Measurements from ENCODE around the gene TMCO5A. TPM values are rescaled to one million over a fixed set of nuclear protein-coding genes. Genes with fewer than 3 reads are reported as not detected.

TMCO5A gene
- total RNA-seq (2021) (not detected in 3 replicates), Bru-seq, nascent RNA (not detected)
- long read RNA-seq, experiment 1: 0 reads
- long read RNA-seq, experiment 2: 0 reads
- long read RNA-seq, experiment 3: 0 reads

DNA sequence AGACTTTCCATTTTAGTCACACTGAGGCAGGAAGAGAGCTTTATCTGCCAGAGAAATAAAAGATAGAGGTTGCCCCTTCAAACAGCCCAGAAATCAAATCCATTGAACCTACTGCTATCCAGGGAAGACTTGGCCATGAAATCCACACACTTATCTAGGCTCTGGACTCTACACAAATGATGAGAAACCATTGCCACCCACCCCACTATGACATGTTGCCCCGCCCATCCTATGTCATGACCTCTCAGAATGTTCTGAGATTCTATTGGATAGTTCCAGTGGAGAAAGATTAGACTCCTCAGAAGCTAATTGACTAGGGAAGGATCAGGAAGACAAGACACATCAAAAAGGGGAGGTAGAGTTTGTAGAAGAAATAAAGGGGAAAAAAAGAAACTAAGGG lies at the start of gene TMCO5A:
TSS of gene TMCO5A (plus strand) at position 301 of the 400 bp plus-strand sequence. CDS start 1,684 bp downstream, outside the sequence.
- no peak for TF ChIP-seq STAT6 (CRISPR knock-in tag; conservative IDR thresholded peaks at IDR 0.05; ENCODE audit: low read depth)
- no peak for TF ChIP-seq ELF4 (CRISPR knock-in tag; IDR thresholded peaks at IDR 0.05; ENCODE audit: low read depth)
- H3K27me3 Mint-ChIP-seq (ENCODE audit: low read depth): no peaks in the 10 kb centered on the region; the same call in 1 of the 2 replicates
- CTCF ChIA-PET: no interaction called here
- peaks cover 3% of the 10 kb centered on the region for H3K4me1 Mint-ChIP-seq
- H3K4me3 Mint-ChIP-seq: no peak within 1 kb of the TSS
- no peak for DNase-seq (ENCODE audit: low spot score)
- POLR2A ChIA-PET: no interaction called here
- H3K36me3 Mint-ChIP-seq: no peaks in the 10 kb centered on the region
- no peak within 1 kb of the TSS for H3K27ac Mint-ChIP-seq
- no peak for ATAC-seq
- no peaks in the 10 kb centered on the region for H3K9me3 Mint-ChIP-seq

DNA sequence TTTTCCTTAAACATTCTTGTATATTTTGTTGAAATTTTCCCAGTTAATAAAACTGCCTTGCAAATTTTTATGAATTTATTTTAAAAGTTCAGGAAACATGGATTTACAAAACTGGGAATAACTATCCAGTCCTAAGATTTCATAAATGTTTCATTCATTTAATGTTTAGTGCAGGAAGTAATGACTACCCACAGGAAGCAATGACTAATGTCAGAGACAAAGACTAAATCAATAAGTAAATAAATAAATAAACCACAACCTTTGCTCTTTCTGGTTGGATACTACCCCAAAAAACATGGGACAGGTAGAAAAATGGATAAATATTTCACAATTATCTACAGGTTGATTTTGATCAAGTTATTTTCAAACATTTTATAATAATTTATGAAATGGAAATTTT lies 48.8 kb upstream of the TMCO5A start:
- ChIA-PET CTCF (no interaction called here), POLR2A (no interaction called here)
- Mint-ChIP-seq H3K4me3 (no peak overlapping the region), H3K27me3 (ENCODE audit: low read depth) (no peaks in the 10 kb centered on the region; the same call in 1 of the 2 replicates), H3K36me3 (no peaks in the 10 kb centered on the region), H3K4me1 (no peaks in the 10 kb centered on the region), H3K9me3 (no peaks in the 10 kb centered on the region), H3K27ac (no peak overlapping the region)
- TF ChIP-seq PRRX2 (CRISPR knock-in tag; IDR thresholded peaks at IDR 0.05) (no peak), GTF2I (CRISPR knock-in tag; conservative IDR thresholded peaks at IDR 0.05) (no peak), ATF3 (CRISPR knock-in tag; conservative IDR thresholded peaks at IDR 0.05) (no peak), CDX4 (CRISPR knock-in tag; IDR thresholded peaks at IDR 0.05; ENCODE audit: borderline replicate concordance) (no peak), JAZF1 (CRISPR knock-in tag; IDR thresholded peaks at IDR 0.05) (no peak), NR3C1 (CRISPR knock-in tag; conservative IDR thresholded peaks at IDR 0.05; ENCODE audit: low read depth) (no peak), ZNF423 (CRISPR knock-in tag; IDR thresholded peaks at IDR 0.05) (no peak), ZNF232 (CRISPR knock-in tag; IDR thresholded peaks at IDR 0.05) (no peak), MYBL2 (CRISPR knock-in tag; IDR thresholded peaks at IDR 0.05) (no peak), NFYB (CRISPR knock-in tag; conservative IDR thresholded peaks at IDR 0.05; ENCODE audit: low read depth) (no peak), IRF2 (CRISPR knock-in tag; IDR thresholded peaks at IDR 0.05; ENCODE audit: borderline replicate concordance, low read depth) (no peak), AR (CRISPR knock-in tag; IDR thresholded peaks at IDR 0.05) (no peak)
- TF ChIP-seq, protein P1, sequence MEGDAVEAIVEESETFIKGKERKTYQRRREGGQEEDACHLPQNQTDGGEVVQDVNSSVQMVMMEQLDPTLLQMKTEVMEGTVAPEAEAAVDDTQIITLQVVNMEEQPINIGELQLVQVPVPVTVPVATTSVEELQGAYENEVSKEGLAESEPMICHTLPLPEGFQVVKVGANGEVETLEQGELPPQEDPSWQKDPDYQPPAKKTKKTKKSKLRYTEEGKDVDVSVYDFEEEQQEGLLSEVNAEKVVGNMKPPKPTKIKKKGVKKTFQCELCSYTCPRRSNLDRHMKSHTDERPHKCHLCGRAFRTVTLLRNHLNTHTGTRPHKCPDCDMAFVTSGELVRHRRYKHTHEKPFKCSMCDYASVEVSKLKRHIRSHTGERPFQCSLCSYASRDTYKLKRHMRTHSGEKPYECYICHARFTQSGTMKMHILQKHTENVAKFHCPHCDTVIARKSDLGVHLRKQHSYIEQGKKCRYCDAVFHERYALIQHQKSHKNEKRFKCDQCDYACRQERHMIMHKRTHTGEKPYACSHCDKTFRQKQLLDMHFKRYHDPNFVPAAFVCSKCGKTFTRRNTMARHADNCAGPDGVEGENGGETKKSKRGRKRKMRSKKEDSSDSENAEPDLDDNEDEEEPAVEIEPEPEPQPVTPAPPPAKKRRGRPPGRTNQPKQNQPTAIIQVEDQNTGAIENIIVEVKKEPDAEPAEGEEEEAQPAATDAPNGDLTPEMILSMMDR (IDR thresholded peaks at IDR 0.05): no peak
- TF ChIP-seq, protein P2, sequence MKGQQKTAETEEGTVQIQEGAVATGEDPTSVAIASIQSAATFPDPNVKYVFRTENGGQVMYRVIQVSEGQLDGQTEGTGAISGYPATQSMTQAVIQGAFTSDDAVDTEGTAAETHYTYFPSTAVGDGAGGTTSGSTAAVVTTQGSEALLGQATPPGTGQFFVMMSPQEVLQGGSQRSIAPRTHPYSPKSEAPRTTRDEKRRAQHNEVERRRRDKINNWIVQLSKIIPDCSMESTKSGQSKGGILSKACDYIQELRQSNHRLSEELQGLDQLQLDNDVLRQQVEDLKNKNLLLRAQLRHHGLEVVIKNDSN (CRISPR knock-in tag; IDR thresholded peaks at IDR 0.05): no peak
- no peak for ATAC-seq
- no peak for DNase-seq (ENCODE audit: low spot score)
